ENCODE measurements around the gene RALGPS1. TPM values are rescaled to one million over a fixed set of nuclear protein-coding genes. Genes with fewer than 3 reads are reported as not detected.

RALGPS1 gene
- total RNA-seq, 1 donor from 2014 or later = 86.6 TPM

- DNase-seq = no peak
Measured at GRCh38 chr9:127229691-127230417, 315.3 kb downstream of the RALGPS1 start.

DNA sequence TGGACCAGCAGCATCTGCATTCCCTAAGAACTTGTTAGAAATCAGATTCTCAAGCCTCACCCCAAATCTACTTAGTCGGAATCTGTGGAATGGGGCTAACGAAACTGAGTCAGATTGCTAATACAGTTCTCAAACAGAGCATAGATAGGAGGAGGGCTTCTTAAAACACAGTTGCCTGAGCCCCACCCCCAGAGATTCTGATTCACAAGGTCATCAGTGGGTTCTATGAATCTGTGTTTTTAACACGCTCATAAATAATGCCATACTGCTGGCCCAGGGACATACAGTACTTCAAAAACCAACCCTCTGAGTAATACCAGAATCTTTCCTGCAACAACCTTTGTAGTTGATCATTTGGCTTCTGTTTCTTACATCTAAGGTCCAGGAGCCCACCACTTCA is 317.1 kb downstream of the RALGPS1 start:
- no peak for DNase-seq

DNA sequence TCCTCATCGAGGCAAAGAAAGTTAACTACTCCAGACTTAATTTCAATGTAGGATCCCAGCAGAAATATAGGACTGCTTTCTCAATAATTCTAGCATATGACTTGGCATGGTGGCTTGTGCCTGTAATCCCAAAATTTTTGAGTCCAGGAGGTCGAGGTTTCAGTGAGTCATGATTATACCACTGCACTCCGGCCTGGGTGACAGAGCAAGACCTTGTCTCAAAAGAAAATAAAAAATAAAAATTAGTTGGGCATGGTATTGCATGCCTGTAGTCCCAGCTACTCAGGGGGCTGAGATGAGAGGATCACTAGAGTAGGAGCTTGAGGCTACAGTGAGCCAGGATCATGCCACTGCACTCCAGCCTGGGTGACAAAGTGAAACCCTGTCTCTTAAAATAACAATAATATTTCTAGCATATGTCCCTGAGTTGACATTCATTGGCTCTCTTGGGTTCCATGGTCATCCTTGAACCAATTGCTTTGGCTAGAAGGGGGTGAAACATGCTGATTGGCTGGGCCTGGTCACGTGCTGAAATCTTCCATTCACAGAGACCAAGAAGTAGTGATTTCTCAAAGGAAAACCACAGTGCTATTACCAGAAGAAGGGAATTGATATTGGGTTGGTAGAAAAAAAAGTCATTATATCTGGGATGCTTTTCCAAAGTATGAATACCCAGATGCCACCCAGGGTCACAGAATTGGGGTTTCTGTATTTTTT is 318.4 kb downstream of the RALGPS1 start:
- DNase-seq = no peak

GRCh38 chr9:127233550-127233949 is 319.0 kb downstream of the RALGPS1 start:
- no peak for DNase-seq

DNA sequence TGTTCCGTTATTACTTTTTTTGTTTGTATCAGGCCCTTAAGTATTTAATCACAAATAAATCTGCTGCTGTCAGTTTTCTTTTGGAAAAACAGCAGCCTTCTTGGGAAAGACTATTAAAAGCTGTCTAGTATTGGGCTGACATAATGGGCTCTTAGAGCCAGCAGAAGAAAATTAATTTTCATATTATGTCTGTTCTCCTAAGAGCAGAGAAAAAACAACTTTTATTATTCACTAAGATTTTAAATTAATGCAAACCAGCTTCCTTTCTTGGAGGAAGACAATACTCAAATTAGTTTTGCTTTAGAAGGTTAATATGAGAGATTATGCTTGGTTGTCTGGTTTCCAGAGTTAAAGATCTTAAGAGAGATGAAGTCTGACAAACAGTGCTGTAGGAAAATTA is 319.4 kb downstream of the RALGPS1 start:
- no peak for DNase-seq

- DNase-seq = no peak
Measured at GRCh38 chr9:127237801-127238200, 323.2 kb downstream of the RALGPS1 start.

DNA sequence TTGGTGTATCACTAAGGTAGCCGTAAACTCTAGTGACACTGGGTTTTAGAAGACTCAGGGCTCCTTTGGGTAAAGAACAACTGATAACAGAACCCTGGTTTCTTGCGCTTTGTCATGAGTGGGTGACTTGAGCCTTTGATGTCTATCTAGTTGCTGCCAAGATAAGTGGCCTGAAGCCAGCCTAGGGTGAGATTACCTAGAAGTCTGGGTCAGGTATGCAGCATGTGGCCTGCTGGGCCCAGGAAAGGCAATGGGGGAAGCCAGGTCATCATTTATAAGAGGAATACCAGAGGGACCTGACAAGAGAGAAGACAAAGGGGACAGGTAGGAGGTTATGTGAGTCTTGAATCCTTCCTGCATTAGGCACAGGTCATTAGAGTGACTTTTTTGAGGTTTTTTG is 326.8 kb downstream of the RALGPS1 start:
- DNase-seq = no peak

DNA sequence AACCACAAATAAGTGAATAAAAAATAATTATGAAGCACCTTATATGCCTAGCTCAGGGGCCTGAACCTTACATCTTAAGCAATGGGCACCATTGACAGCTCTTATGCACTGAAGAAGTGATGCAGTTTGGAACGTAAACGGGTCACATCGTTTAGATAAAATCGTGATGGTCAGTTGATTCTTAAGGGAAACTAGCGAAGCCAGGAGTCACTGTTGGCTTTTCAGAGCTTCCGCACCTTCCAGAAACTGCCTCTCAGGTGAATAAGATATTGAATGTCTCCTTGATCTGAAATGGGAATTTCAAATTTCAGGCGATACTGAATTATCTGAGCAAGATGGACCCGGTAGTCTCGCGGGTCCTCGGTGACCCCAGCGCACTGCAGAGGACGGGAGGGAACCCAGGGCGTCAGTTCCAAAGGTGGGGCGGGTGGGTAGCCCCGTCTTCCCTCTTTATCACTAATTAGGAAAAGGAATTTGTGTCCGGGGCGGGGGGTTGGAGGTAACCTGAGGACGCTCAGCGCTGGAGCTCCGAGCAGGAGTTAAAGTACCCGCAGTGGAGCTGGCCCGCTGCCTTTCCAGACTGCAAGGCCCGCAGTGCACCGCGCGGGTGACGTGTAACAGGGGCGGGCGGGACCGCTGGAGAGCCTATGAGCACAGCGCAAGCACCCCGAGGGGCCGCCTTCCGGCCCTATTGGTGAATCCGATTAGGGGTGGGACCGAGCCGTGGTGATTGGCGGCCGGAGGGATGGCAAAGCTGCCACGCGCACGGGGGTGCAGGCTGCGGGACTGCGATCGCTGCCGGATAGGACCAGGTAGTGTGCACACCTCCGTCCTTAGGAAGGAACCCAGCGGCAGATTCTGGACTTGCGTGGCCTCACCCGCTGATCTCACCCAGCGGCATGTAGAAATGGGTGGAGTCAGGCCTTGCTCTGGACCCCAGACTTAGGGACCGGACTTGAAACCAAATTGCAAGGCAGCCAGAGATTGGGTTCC is 330.3 kb downstream of the RALGPS1 start:
- DNase-seq = peak; percentile 97

GRCh38 chr9:127245637-127246164 is 331.1 kb downstream of the RALGPS1 start:
- DNase-seq = no peak

GRCh38 chr9:127248241-127248640 is 333.7 kb downstream of the RALGPS1 start:
- DNase-seq = no peak

DNA sequence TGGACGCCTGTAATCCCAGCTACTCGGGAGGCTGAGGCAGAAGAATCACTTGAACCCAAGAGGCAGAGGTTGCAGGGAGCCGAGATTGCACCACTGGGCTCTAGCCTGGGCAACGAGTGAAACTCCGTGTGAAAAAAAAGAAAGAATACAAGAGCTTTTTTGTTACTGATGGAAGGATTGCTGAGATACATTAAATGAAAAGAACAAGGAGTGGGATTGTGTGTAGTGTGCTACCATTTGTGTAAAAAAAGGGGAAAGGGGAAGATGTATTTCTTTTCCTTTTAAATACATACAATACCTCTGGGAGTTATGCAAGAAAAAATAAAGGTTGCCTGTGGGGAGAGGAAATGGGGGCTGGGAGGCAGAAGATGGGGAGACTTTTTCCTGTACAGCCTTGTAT is 335.3 kb downstream of the RALGPS1 start:
- DNase-seq = no peak

- no peak for DNase-seq
Measured at GRCh38 chr9:127250896-127251391, 336.4 kb downstream of the RALGPS1 start.

GRCh38 chr9:127252410-127253318 is 338.1 kb downstream of the RALGPS1 start:
- DNase-seq = no peak

- DNase-seq = peak; percentile 38
Measured at GRCh38 chr9:127253446-127253845, 338.9 kb downstream of the RALGPS1 start.

DNA sequence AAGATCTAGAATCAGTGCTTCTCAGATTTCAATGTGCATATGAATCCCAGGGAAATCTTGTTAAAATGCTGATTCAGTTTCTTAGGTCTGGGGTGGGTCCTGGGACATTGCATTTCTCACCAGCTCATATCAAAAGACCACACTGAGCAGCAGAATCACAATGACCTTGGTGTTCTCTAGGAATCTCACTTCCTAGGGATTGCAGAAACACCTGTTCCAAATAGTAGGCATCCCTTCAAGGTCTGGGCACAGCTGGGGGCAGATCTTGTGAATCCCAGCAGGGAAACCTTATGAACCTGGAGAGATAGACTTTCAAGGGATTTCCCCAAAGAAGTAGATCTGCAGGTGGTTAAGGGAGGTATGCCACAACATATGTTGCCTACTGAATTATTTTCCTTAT is 341.1 kb downstream of the RALGPS1 start:
- DNase-seq = no peak

DNA sequence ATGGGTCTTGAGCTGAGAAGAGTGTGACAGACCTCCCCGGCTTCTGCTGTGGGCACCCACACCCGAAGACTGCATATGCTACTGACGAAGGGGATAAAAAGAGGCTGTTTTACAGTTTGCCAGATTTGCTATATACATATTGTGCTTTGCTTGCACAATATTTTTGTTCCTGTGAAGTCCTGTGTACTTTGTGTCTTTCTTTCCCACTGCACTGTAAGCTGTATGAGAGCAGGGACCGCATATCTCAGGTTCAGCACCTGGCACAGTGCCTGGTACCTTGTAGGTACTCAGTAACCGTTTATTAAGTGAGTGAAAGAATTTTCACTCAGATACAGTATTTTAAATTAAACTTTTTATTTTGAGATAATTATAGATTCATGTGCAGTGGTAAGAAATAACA is 341.7 kb downstream of the RALGPS1 start:
- DNase-seq = no peak

GRCh38 chr9:127258606-127259471 is 344.3 kb downstream of the RALGPS1 start:
- DNase-seq = no peak

- DNase-seq = no peak
Measured at GRCh38 chr9:127262602-127263001, 348.0 kb downstream of the RALGPS1 start.

DNA sequence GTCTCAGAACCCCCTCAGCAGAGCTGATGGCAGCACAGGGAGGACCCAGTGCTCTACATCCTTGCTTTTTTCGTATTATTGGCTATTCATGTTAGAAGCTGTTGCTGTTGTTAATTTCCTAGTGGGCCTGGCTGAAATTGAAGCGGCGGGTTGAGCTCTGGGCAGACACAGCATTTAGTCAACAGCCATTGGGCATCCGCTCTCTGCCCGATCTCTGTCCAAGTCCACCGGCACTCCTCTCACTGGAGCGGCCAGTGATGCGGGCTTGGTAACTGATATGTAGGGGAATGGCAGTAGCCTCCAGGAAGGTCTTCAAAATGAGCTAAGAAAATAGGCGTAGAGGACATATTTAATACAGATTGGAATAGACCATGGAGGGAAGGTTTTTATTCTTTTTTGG is 348.7 kb downstream of the RALGPS1 start:
- DNase-seq = no peak

DNA sequence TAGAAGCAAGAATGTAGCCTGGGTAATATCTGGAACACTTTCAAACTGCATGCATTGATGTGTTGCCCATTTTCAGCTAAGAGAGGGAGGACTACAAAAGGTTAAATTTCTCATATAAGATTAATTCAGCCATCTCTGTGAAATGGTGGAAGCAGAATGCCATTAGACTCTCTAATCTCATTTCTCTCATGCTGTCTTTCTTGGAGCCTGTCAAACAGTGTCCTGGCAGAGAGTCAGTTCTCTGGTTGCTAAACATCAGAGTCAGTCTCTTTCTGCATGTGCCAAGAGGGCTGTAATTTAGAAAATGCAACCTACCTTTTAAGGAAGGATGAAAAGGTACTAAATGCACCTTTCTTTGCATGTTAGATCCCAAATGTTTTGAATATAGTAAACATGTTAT is 349.1 kb downstream of the RALGPS1 start:
- DNase-seq = no peak
